CD4-positive, alpha-beta T cell treated with Interleukin-1 beta for 1 hour (primary cell): ENCODE measurements around the gene PPP2R3A.
"Not testable (repeated sequence)": the region's sequence is repeated elsewhere in the genome, so short reads cannot be mapped to it uniquely, and the experiment has no call there.

Source experiments
- DNase-seq, 2 donors: peaks; one replicate each; pipeline ENCODE4 v3.0.0-alpha.2; 2020 to 2022

The PPP2R3A gene

DNA sequence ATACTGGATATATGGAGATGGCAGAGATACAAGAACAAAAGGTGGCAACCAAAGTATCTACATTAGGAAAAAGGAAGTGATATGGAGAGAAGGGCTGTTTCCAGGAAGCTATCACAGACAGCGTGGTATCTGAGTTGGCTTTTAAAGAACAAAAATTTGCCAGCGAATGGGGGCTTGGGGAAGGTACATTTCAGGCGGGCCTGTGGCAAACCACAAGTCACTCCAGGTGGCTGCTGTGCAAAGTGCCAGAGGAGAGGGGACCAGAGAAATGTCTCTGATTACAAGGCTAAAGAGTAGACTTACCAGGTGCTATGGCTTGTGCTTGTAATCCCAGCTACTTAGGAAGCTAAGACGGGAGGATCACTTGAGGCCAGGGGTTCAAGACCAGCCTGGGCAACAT is 139.5 kb downstream of the PPP2R3A start:
- no peak for DNase-seq

DNA sequence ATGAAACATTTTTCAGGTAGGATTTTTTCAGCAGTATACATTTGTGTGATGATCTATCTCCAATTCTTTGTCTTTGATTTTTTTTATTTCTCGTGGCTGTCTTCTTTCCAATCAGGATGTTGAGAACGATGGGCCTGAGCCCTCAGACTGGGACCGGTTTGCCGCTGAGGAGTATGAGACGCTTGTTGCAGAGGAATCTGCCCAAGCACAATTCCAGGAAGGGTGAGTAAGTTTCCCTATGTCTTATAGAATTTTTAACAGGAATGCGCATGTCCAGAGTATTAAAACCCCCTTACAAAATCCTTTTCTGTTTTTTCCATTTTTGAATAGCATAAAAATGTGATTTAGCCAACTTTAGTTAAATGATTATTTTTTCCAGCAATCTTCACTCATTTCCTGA is 140.6 kb downstream of the PPP2R3A start:
- DNase-seq, result no peak

DNA sequence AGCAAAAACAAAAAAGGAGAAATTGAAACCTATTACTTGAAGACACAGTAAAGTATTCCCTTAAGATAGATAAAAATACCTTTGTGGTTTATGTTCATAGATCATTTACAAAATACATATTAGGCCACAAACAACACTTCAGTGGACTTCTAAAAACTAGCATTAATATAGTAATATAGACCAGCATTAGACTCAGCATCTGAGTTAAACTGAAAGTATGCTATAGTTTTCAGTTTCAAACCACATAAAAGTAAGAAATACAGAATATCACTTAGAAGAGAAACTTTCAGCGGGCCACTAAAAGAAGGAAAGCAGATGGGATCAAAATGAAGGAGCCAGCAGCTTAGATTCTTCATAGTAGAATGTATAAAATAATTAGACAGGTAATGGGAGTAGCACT is 144.0 kb downstream of the PPP2R3A start:
- DNase-seq, result no peak

DNA sequence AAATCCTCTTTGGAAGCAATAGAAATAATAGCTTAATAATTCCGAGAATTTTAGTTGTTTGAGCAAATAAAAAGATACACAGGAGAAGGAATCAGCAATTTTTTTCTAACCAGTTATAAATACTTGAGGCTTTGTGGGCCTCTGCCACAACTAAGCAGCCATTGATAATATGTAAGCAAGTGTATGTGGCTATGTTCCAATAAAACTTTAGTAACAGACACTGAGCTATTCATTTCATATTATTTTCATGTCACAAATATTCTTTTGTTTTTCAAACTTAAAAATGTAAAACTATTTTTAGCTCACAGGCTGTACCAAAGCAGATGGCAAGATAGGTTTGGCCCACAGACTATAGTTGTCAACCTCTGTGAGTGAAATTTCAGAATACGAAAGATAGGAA is 145.0 kb downstream of the PPP2R3A start:
- DNase-seq, result no peak

DNA sequence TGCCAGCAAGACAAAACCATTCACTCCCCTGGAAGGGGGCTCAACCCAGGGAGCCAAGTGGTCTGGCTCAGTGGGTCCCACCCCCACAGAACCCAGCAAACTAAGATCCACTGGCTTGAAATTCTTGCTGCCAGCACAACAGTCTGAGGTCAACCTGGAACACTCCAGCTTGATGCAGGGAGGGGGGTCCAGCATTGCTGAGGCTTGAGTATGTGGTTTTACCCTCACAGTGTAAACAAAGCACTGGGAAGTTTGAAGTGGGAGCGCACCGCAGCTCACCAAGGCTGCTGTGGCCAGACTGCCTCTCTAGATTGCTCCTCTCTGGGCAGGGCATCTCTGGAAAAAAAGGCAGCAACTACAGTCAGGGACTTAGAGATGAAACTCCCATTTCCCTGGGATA is 148.9 kb downstream of the PPP2R3A start:
- DNase-seq, result no peak

DNA sequence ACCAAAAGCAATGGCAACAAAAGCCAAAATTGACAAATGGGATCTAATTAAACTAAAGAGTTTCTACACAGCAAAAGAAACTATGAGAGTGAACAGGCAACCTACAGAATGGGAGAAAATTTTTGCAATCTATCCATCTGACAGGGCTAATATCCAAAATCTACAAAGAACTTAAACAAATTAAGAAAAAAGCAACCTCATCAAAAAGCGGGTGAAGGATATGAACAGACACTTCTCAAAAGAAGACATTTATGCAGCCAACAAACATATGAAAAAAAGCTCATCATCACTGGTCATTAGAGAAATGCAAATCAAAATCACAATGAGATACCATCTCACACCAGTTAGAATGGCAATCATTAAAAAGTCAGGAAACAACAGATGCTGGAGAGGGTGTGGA is 153.8 kb downstream of the PPP2R3A start:
- DNase-seq, result not testable (repeated sequence)

DNA sequence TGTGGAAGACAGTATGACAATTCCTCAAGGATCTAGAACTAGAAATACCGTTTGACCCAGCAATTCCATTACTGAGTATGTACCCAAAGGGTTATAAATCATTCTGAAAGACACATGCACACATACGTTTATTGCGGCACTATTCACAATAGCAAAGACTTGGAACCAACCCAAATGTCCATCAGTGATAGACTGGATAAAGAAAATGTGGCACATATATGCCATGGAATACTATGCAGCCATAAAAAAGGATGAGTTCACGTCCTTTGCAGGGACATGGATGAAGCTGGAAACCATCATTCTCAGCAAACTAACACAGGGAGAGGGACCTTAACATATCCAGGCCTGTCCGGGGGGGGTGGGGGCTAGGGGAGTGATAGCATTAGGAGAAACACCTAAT is 154.3 kb downstream of the PPP2R3A start:
- DNase-seq, result not testable (repeated sequence)

DNA sequence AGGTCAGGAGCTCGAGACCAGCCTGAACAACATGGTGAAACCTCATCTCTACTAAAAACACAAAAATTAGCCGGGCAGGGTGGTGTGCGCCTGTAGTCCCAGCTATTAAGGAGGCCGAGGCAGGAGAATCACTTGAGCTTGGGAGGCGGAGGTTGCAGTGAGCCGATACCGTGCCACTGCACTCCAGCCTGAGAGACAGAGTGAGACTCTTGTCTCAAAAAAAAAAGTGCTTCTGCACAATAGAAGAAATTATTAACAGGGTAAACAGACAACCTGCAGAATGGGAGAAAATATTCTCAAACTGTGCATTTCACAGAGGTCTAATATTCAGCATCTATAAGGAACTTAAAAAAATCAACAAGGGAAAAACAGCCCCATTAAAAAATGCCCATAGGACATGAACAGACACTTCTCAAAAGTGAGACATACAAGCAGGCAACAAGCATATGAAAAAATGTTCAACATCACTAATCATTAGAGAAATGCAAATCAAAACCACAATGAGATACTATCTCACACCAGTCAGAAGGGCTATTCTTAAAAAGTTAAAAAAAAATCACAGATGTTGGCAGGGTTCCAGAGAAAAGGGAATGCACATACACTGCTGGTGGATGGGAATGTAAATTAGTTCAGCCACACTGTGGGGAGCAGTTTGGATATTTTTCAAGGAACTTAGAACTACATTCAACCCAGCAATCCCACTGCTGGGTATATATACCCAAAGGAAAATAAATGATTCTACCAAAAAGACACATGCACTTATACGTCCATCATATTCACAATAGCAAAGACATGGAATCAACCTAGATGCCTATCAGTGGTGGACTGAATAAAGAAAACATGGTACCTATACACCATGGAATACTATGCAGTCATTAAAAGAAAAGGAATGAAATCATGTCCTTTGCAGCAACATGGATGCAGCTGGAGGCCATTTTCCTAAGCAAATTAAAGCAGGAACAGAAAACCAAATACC is 155.1 kb downstream of the PPP2R3A start:
- DNase-seq, result no peak

DNA sequence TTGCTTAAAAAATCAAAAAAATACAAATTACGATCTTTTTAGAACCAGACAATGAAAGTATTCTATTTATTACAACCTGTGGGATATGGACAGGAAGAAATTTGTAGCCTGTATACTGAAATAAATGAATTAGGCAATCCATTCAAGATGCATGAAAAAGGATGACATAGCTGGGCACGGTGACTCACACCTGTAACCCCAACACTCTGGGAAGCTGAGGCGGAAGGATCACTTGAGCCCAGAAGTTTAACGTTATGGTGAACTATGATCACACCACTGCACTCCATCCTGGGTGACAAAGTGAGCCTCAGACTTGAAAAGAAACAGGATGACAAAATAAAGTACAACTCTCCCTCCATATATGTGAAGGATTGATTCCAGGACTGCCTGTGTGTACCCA is 156.5 kb downstream of the PPP2R3A start:
- DNase-seq, result no peak

DNA sequence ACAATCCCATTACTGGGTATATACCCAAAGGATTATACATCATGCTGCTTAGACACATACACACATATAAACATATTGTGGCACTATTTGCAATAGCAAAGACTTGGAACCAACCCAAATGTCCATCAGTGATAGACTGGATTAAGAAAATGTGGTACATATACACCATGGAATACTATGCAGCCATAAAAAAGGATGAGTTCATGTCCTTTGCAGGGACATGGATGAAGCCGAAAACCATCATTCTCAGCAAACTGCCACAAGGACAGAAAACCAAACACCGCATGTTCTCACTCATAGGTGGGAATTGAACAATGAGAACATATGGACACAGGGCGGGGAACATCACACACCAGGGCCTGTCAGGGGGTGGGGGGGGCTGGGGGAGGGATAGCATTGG is 166.1 kb downstream of the PPP2R3A start:
- not testable (repeated sequence) for DNase-seq

DNA sequence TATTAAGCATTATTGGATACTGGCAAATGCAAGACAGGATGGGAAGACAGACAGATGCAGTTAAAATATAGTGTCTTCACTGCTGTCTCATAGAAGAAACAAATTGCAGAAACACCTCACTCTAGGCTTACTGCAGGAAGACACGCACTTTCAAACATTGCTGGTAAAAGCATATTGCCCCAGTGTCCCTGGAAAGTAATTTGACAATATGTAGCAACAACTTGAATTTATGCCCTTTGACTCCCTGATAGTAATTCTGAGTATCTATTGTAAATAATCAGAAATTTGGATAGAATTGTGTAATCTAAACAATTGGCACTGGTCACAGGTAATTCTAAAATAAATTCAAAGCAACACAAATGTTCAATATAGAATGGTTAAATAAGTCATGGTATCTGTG is 168.6 kb downstream of the PPP2R3A start:
- DNase-seq, result no peak

DNA sequence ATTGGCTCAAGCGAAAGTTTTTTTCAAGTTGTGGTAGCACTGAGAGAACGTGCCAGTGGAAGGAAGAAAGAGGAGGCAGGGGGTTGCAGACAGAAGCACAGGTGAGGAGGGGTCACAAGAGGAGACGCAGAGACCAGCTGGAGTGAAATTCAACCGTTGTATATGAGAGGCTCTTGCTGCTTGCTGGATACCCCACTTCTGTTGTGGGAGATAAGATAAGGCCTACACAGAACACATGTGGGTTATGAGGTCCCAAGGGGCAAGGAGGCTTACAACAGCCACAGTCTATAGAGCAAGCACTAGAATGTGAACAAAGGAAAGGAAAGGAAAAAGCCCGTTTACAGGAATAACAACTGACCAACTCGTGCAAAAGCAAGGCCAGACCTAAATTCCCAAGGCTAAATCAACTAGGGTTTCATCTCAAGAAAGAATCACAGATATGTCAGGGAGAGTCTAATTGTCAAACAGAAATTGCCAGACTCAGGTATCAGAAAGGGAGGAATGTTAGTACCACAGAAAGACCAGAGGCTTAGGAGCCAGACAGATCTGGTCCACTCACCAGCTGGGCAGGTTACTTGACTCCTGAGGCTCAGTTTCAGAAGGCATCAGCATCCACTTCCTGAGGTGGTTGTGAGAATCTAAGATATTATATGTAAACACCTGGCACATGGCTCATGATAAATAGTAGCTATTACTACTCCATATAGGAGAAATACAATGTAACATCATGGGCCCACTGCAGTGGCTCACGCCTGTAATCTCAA is 169.7 kb downstream of the PPP2R3A start:
- DNase-seq, result no peak

DNA sequence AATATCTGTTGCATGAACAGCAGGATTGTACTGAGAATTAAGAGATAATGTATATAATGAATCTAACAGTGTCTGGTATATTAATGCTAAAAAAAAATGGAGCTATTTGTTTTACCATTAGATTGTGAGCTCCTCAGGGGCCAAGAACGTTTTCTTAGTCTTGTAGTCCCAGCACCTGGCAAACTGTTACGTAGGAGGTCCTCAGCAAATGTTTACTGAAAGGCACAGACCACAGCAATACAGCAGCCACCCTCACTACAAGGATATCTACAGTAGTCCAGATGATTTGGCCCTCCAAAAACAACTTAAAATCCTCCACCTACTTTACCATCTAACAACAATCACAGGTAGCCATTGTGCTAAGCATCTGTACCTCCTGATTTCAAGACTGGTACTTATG is 170.9 kb downstream of the PPP2R3A start:
- no peak for DNase-seq

DNA sequence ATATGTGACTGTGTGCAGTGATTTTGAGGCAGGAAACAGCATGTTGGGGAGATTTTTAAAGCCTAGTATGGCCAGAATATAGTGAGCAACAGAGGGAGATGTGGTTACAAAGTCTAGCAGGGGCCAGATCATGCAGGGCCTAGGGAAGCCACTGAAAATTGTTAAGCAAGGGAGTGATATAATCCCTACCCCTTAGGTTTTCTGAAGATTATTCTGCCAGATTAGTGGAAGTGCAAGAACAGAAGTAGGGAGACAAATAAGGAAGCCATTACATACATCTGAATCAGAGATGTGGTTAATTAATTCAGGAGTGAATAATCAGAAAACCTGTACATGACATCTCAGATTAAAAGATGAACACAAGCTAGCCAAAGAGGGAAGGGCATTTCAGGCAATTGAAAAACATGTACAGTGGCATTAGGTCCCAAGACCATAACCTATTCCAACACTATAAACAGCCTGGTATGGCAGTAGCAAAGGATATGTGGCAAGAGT is 175.8 kb downstream of the PPP2R3A start:
- DNase-seq, result no peak

DNA sequence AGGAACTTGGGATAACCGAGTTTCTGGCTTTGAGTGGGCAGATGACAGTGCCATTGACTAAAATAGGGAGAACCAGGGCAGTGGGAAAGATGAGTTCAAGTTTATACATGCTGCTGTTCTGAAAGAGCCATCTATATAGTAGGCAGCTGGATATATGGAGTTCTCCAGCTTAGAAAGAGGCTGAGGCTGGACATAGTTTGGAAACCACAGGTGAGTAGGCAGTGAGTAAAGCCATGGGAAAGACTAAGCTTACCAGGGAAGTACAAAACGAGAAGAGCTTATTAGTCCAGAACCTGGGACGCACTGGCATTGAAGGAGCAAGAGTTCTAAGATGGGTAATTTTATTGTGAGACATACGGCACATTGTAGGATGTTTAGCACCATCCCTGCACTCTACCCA is 176.4 kb downstream of the PPP2R3A start:
- no peak for DNase-seq

DNA sequence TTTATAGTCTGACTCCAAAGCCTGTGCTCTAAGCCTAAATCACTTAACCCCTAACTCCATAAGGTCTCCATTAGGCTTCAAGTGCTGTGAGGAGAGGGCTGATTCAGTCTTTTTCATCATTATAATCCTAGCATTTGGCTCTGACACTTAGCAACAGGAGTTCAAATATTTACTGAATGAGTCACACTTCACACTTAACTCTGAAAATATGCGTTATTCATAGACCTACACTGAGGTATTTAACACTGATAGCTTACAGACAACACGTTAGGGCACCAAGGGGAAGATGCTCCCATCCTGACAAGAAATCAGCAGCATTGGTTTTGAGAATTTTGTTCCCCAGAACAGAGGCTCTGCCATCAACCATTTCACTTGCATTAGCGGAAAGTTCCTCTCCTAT is 177.1 kb downstream of the PPP2R3A start:
- no peak for DNase-seq

DNA sequence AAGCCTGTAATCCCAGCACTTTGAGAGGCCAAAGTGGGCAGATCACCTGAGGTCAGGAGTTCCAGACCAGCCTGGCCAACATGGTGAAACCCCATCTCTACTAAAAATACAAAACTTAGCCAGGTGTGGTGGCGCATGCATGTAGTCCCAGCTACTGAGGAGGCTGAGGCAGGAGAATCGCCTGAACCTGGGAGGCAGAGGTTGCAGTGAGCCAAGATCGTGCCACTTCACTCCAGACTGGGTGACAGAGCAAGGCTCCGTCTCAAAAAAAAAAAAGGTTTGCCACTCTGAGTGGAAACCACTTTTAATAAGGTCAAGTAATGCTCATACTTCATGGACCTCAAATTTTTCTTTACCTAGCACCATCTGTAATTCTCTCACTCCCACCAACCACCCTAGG is 178.9 kb downstream of the PPP2R3A start:
- not testable (repeated sequence) for DNase-seq

DNA sequence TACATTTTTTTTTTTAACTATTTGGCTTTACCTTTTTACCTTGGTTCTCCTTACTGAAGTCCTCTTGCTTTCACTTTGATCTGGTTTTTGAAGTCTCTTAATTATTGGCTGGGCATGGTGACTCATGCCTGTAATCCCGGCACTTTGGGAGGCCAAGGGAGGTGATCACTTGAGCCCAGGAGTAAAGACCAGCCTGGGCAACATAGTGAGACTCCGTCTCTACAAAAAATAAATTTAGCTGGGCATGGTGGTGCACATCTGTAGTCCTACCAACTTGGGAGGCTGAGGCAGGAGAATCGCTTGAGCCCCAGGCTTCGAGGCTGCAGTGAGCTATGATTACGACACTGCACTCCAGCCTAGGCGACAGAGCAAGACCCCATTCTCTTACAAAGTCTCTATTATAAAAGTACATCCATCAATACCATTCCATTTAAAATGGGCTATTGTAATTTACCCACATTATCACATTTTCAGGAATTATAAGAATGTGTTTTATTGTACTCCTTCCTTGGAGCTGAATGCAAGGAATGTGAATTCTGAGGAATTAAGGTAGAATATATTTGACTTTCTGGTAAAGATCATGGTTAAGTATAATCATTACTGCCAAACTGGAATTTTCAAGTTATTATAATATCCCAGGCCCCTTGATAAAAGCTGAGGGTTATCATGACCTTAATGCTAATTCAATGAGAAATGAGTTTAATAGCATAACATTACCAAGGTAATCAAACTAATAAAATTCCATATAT is 181.6 kb downstream of the PPP2R3A start:
- no peak for DNase-seq

DNA sequence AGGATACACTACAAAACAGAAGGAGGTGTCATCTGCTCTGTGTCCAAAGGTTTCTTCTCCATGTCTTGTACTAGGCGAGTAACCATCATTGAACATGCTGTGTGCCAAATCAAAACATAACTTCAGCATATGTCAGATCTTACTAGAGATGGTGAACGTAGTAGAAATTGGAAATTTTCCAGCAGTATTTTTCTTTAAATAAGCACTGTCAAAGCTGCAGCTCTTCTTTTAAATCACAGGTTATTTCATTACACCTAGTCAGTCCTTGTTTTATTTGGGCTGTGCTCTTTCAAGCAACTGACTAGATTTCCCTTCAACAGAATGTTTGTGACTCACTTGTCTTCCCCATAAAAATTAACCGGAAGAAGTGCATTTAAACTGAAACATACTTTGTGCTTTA is 184.1 kb downstream of the PPP2R3A start:
- no peak for DNase-seq

DNA sequence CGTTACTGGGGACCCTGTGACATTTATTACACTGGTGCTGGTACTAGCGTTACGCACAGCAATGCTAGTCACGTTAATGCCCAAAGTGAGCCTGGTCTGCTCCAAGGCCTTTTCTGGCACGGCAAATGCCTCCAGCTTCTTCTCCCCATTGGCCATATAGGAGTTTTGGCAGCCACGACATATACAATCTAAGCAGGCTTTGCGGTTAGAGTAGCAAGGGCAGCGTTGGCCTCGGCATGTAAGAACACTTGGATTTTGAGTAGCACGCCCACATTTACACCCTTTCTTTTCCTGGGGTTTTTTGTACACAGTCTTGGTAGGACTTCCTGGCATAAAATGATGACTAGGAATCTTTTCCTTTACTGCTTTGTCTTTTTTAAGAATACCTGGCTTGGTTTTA is 185.7 kb downstream of the PPP2R3A start:
- no peak for DNase-seq

DNA sequence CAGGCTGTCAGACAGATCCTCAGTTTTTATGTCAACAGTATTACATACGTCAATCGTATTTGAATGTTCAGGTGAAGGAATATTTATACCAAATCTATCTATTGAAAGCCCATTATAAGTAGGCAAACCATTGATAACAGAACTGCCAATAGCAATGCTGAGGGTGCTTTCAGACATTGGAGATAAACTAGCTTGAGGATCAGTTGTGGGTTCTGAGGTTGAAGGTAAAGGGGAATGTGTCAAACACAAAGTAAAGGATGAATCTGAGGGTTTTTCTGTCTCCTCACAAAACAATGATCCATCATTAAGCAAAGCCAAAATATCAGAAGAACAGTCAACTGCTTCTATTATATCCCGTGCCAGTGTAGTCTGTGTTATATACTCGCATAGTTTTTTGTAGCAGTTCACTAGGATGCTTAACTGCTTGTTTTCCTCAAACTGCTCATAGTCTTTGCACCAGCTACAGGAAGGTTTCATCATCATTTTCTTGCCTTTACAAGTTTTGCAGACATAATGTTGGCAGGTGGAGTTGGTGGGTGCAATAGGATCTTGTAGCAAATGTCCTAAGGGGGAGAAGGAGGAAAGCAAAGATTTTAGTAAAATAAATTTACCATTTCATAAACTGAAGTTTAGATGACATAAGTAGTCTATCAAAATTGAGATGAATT is 186.8 kb downstream of the PPP2R3A start:
- DNase-seq, result no peak

DNA sequence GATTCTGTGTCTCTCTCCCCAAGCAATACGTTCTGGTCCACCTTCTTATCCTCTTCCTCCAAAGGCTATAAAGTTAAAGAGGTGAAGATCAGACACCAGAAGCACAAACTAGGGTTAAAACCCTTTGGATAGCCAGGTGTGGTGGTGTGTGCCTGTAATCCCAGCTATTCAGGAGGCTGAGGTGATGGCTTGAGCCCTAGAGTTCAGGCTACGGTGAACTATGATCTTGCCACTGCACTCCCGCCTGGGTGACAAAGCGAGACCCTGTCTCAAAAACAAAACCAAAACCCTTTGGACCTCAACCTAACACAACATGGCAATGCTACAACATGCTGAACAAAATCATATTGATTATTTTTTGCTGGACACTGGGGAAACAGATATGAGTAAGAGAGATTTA is 187.4 kb downstream of the PPP2R3A start:
- no peak for DNase-seq

DNA sequence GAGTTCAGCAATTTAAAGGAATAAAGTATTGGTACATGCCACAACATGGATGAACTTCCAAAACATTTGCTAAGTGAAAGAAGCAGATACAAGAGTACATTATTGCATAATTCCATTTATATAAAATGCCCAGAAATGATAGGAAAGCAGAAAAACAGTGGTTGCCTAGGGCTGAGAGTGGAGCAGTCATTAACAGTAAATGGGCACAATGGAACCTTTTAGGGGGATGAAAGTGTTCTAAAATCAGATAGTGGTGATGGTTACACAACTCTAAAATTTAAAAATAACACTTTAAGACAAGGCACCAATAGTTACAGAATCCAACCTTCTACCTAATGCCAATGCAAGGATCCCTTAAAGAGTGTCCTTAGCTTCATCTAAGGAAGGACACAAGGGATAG is 196.0 kb downstream of the PPP2R3A start:
- DNase-seq, result no peak
